Epidermal melanocyte (primary cell): ENCODE data around the gene VARS2.
"Not testable (repeated sequence)": the region's sequence is repeated elsewhere in the genome, so short reads cannot be mapped to it uniquely, and the experiment has no call there.

Experiments
- DNase-seq: peaks from one replicate; pipeline ENCODE4 v3.0.0; 2011; ENCODE audit warnings: low spot score; ENCODE audit not compliant: insufficient read length

VARS2 gene

GRCh38 chr6:30914076-30914853 lies at the start of gene VARS2:
TSS of gene VARS2 (plus strand) at chr6:30914238. CDS start at chr6:30914837, 599 bp downstream.
- DNase-seq: peak; percentile 98

GRCh38 chr6:30864325-30864724 lies 49.7 kb upstream of the VARS2 start:
- no peak for DNase-seq

GRCh38 chr6:30869241-30869749 lies 44.7 kb upstream of the VARS2 start:
- DNase-seq: not testable (repeated sequence)

GRCh38 chr6:30870546-30870945 lies 43.5 kb upstream of the VARS2 start:
- DNase-seq: no peak

DNA sequence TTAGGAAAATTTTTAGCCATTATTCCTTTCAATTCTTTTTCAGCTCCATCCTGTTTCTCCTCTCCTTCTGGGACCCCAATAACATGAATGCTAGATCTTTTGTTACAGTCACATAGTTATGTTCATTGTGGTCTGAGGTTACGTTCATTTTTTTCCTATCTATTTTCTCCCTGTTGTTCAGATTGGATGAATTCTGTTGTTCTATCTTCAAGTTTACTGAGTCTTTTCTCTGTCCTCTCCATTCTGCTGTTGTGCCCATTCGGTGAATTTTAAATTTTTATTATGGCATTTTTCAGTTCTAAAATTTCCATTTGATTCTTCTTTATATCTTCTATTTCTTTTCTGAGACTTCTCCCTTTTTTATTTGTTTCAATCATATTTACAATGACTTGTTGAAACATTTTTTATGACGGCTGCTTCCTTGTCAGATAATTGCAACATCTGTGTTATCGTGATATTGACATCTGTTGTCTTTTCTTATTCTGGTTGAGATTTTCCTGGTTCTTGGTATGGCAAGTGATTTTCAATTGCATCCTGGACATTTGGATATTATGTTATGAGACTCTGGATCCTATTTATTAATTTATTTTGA lies 42.4 kb upstream of the VARS2 start:
- no peak for DNase-seq

GRCh38 chr6:30873137-30873640 lies 40.8 kb upstream of the VARS2 start:
- no peak for DNase-seq

DNA sequence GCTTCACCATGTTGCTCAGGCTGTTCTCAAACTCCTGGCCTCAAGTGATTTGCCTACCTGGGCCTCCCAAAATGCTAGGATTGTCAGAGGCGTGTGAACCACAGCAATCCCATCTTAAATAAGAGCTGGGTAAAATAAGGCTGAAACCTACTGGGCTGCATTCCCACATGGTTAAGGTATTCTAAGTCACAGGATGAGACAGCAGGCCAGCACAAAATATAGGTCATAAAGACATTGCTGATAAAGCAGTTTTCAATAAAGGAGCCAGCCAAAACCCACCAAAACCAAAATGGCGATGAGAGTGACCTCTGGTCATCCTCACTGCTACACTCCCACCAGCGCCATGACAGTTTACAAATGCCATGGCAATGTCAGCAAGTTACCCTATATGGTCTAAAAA lies 40.2 kb upstream of the VARS2 start:
- not testable (repeated sequence) for DNase-seq

DNA sequence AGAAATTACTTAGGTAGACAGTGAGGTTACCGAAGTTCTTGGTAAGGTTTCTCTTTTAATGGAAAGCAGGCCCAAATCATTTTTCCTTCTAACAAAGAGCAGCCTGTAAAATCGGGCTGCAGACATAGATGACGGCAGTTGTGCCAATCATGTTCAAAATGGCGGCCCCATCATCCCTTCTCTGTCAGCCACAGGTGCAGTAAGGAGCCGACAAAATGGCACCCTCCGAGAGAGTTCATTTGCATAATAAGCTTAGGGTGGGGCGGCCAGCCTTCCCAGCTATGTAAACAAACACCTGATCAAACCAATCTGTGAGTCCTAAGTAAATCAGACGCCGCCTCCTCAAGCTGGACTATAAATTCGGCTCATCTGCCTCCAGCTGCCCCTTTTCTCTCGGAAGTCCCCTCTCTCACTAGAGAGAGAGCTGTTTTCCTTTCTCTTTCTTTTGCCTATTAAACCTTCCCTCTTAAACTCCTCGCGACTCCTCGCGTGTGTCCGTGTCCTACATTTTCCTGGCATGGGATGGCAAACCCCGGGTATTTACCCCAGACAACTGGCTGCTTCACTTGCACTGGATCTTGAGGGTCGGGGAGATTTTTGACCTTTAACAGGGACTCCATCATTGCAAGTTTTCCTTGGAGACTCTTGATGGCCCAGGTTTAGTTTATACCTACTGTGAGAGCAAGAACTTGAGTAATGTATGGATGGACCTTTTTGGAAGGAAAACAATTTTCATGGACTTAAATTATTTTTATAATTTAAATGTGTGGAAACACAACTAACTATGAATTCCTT lies 38.6 kb upstream of the VARS2 start:
- no peak for DNase-seq

GRCh38 chr6:30876039-30876730 lies 37.9 kb upstream of the VARS2 start:
- no peak for DNase-seq

GRCh38 chr6:30877419-30878262 lies 36.4 kb upstream of the VARS2 start:
- DNase-seq: peak; percentile 97

- DNase-seq: no peak
Measured at GRCh38 chr6:30879684-30880427, 34.2 kb upstream of the VARS2 start.

DNA sequence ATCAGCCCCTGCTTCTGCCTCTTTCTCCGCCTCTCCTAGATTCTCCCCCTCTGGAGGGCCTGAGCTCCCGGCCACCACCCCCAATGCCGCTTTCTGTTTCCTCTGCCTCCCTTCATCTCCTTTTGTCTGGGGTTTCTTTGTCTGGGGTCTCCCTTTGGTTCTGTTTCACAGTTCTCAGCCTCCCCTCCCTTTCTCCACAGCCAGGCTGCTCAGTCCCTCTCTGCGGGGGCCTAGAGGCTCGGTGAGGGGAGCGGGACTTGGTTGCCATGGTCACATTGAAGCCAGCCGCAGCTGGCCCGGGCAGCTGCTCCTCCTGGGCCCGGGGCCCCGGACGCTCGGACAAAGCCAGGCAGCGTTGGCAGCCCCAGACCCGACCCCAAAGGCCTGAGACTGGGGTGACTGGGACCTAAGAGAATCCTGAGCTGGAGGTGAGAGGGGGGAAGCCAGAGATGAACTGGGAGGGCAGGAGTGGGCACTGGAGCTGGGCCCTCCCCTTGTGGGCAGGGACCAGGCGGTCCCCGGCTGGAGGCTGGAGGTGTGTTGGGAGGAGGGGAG lies 33.3 kb upstream of the VARS2 start:
- DNase-seq: no peak

GRCh38 chr6:30881392-30882203 lies 32.4 kb upstream of the VARS2 start:
- no peak for DNase-seq

DNA sequence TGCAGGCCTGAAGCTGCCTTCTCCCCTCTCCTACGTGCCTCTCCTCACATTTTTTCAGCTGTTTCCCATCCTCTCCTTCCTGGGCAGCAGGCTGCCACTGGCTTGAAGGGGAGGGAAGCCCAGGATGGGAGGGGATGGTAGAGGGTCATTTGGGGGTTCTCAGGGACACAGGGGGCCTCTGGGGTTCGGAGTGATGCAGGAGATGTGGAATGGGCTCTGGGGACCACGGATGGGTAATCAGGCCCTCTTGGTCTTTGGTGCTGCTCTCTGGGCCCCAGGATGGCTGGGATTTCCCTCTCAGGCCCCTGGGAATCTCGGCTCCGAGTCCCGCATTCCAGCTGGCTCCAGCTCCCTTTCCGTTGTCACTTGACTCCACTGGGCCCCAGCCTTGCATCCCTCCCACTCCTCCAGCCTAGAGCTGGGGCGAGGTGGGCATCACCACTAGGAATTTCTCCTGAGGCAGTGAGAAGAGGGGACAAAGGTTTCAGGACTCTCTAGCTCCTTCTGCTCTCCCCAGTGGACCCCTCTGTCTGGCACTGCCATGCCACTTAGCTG lies 31.8 kb upstream of the VARS2 start:
- no peak for DNase-seq

DNA sequence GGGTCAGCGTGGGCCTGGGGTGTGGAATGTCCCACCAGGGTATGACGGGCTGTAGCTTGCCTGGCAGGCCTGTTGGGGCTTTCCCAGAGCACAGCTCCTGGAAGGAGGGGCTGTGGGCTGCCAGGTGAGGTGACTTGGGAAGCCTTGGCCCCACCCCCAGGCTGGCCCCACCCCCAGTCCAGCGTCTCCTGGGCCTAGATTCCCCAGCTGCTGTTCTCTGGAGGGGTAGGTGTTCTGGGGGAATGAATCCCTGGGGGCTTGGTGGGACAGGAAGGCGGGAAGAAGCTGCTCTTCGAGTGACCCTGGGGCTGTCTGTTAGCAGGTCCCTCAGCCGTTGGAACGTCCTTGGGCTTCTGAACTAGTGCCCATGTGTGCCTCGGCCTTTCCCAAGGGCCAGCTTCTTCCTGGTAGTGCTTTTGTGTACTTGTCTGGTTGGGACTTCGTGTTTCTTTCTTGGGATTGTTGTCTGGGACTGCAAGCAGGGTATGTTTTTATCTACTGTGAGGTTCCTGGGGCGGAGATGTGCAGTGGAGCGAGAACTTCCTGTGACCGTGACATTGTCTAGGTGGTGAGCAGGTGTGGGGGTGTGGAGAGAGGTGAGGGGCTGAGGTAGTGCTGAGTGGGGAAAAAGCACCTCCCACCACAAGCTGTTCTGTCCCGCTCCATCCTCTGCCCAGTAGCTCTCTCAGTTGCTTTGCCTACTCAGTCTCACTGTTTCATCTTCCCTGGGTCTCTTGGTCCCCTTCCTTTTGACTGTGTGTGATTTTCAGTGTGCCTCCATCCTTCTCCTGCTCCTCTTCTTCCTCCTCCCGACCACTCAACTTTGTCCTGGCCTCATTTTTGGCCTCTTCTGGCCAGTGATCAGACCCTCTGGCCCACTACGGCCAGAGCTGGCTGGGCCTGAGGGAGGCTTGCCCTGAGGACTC lies 31.0 kb upstream of the VARS2 start:
- DNase-seq: no peak

GRCh38 chr6:30883685-30884520 lies 30.1 kb upstream of the VARS2 start, which contains the start of gene DDR1:
TSS of gene DDR1 (plus strand) at chr6:30884519. CDS start at chr6:30888730, 4,211 bp downstream.
- peak; percentile 84 for DNase-seq
